ENCODE measurements around the gene MIX23.

DNA sequence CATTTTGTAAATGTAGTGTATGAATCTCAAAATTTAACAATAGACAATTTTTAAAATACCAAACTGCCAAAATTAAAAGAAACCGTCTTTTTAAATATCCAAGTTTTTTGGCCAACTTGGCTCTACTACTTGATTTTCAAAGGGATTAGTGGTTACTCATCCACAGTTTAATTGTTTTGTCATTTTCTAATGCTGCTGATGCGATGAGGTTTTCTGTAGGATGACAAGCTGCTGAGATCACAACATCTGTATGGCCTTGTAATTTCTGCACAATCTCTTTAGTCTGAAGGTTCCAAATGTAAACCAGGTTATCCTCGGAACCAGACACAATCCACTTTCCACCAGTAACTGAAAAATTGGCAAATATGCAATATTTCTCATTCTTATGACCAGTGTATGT lies 31.4 kb upstream of the MIX23 start:
- TF ChIP-seq TAF1 (conservative IDR thresholded peaks at IDR 0.05): no peak
- TF ChIP-seq, protein P1, sequence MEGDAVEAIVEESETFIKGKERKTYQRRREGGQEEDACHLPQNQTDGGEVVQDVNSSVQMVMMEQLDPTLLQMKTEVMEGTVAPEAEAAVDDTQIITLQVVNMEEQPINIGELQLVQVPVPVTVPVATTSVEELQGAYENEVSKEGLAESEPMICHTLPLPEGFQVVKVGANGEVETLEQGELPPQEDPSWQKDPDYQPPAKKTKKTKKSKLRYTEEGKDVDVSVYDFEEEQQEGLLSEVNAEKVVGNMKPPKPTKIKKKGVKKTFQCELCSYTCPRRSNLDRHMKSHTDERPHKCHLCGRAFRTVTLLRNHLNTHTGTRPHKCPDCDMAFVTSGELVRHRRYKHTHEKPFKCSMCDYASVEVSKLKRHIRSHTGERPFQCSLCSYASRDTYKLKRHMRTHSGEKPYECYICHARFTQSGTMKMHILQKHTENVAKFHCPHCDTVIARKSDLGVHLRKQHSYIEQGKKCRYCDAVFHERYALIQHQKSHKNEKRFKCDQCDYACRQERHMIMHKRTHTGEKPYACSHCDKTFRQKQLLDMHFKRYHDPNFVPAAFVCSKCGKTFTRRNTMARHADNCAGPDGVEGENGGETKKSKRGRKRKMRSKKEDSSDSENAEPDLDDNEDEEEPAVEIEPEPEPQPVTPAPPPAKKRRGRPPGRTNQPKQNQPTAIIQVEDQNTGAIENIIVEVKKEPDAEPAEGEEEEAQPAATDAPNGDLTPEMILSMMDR (IDR thresholded peaks at IDR 0.05; ENCODE audit: low read depth, low read length, missing input control): no peak
